HAP-1 (cell line): ENCODE results near the gene NOP14.
"Not testable (repeated sequence)": the region's sequence is repeated elsewhere in the genome, so short reads cannot be mapped to it uniquely, and the experiment has no call there.

Experiments used
- DNase-seq, 2 experiments: peaks; one replicate each; pipeline ENCODE4 v3.0.0-alpha.2; 2016 to 2020; ENCODE audit warnings: low spot score in 2 of 2
- H3K27me3 ChIP-seq: fragments of 250-450 bp; sonication (Bioruptor Pico); 2 replicates; pipeline ENCODE4 v1.5.1; 2020; ENCODE audit warnings: low read depth, mild to moderate bottlenecking, moderate library complexity
- H3K36me3 ChIP-seq: fragments of 250-450 bp; sonication (Bioruptor Pico); replicated peaks from 2 replicates; pipeline ENCODE4 v1.5.1; 2020; ENCODE audit warnings: mild to moderate bottlenecking
- H3K4me1 ChIP-seq: fragments of 250-450 bp; sonication (Bioruptor Pico); 2 replicates; pipeline ENCODE4 v1.5.1; 2020; ENCODE audit warnings: mild to moderate bottlenecking
- H3K4me3 ChIP-seq: fragments of 250-450 bp; sonication (Bioruptor Pico); 2 replicates; pipeline ENCODE4 v1.5.1; 2020; ENCODE audit warnings: mild to moderate bottlenecking, moderate library complexity
- H3K9me3 ChIP-seq: fragments of 250-450 bp; sonication (Bioruptor Pico); 2 replicates; pipeline ENCODE4 v1.5.1; 2020; ENCODE audit warnings: mild to moderate bottlenecking, moderate library complexity
- in situ Hi-C: fragments of 300-500 bp; cut with MboI; formaldehyde crosslinking; loops from 3 replicates; pipeline ENCODE4 v1.14.3; 2020; ENCODE audit warnings: low sequenced_read_pairs, inconsistent platforms, mixed read lengths

NOP14 gene

DNA sequence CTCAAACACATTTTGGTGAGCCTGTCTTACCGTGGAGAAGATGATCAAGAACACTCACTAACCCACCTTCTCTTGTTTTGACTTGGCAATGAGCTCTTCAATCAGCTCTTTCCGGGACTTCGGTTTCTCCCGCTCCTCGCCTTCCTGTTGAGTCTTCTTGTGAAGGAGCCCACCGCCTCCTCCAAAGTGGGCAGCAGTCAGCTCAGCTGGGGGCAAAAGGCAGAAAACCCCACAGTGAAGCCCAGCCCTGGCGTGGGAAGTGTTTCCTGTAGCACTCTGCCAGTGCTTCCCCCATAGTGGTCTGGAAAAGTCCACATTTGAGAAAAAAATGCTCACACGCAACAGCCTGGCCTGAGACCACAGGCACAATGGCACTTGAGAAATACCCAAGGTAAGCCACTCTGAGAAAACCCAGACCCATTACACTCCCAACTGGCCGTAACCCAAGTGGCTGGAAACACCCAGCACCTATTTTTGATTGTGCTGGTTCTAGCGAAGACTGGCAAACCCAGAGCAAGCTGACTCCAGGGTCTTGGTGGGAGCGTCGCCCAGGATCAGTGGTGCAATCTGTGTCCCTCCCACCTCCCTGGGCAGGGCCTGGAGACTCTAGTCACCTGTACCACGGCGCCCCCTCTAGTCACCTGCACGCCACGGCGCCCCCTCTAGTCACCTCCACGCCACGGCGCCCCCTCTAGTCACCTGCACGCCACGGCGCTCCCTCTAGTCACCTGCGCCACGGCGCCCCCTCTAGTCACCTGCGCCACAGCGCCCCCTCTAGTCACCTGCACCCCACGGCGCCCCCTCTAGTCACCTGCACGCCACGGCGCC, 8.6 kb downstream of the NOP14 start:
- Histone ChIP-seq H3K36me3 (peaks cover 89% of the 10 kb centered on the region), H3K9me3 (no peaks in the 10 kb centered on the region), H3K27me3 (no peaks in the 10 kb centered on the region), H3K4me3 (no peak overlapping the region), H3K4me1 (no peaks in the 10 kb centered on the region)
- in situ Hi-C loops, result no loop called here
- peak in 1 of 2 experiments; percentile 51 for DNase-seq

GRCh38 chr4:2953496-2953895, 9.7 kb downstream of the NOP14 start:
- Histone ChIP-seq H3K27me3 (no peaks in the 10 kb centered on the region), H3K9me3 (no peaks in the 10 kb centered on the region), H3K4me1 (no peaks in the 10 kb centered on the region), H3K36me3 (peaks cover 94% of the 10 kb centered on the region), H3K4me3 (no peak overlapping the region)
- in situ Hi-C loops, result no loop called here
- no peak for DNase-seq

GRCh38 chr4:2950221-2950989, 12.8 kb downstream of the NOP14 start:
- no peaks in the 10 kb centered on the region for H3K27me3 ChIP-seq
- no peak for DNase-seq
- in situ Hi-C loops, result no loop called here
- no peaks in the 10 kb centered on the region for H3K9me3 ChIP-seq
- H3K4me1 ChIP-seq, result no peaks in the 10 kb centered on the region
- no peak overlapping the region for H3K4me3 ChIP-seq
- H3K36me3 ChIP-seq, result peaks cover 87% of the 10 kb centered on the region

DNA sequence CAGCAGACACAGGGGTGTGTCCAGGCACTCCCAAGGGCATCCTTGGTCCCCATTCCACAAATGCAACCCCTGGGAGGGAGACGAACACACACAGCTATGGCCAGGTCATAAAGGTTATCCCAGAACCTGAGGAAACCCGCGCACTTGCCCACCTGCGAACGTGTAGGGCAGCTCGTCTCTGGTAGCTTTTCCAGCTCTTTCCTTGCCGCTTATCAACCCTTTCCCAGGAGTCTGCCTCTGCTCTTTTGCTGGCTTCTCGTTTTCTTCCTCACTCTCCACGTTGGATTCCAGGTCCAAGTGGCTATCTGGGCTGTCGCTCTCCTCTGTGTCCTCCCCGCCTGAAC, 13.5 kb downstream of the NOP14 start:
- peak in 1 of 2 experiments; percentile 5 for DNase-seq

DNA sequence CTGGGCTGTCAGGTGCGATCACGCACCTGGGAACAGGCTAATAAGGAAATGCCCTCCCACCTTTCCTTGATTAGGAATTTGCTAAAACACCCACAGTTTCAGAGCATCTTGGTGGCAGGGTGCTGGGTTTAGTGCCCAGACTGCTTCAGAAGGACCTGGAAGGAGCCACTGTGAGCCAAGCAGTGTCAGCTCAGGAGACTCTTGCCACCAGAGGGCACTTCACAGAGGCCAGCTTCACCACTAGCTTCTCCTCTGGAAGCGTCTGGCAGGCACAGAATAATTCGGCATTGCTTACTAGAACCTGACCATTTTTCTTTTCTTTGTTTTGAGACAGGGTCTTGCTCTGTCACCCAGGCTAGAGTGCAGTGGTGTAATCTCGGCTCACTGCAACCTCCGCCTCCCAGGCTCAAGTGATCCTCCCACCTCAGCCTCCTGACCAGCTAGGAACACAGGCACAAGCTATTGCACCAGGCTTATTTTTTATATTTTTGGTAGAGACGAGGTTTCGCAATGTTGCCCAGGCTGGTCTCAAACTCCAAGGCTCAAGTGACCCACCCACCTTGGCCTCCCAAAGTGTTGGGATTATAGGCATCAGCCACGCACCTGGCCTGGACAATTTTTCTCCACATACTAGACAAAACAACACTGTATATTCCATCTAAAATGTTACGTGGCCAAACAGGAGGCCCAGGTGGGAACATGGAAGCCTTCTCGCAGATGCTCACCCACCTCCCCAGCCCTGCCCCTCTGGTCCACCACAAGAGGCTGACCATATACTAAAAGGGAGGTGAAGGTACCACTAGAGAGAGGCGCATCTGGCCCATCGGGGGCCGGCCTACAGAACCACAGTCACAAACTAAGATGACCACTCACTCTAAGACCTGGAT, 14.1 kb downstream of the NOP14 start:
- DNase-seq, result peak in 1 of 2 experiments; percentile 26
- H3K4me1 ChIP-seq, result no peaks in the 10 kb centered on the region
- in situ Hi-C loops, result no loop called here
- H3K27me3 ChIP-seq, result no peaks in the 10 kb centered on the region
- no peak overlapping the region for H3K4me3 ChIP-seq
- H3K36me3 ChIP-seq, result peaks cover 92% of the 10 kb centered on the region
- no peaks in the 10 kb centered on the region for H3K9me3 ChIP-seq

More for the DNA sequence above, 13.5 kb downstream of the NOP14 start:
- in situ Hi-C loops, result no loop called here
- Histone ChIP-seq H3K27me3 (no peaks in the 10 kb centered on the region), H3K4me1 (no peaks in the 10 kb centered on the region), H3K9me3 (no peaks in the 10 kb centered on the region), H3K4me3 (no peak overlapping the region), H3K36me3 (peaks cover 92% of the 10 kb centered on the region)

GRCh38 chr4:2947926-2948325, 15.3 kb downstream of the NOP14 start:
- H3K27me3 ChIP-seq, result no peaks in the 10 kb centered on the region
- peaks cover 92% of the 10 kb centered on the region for H3K36me3 ChIP-seq
- no peak for DNase-seq
- H3K9me3 ChIP-seq, result no peaks in the 10 kb centered on the region
- in situ Hi-C loops, result no loop called here
- H3K4me3 ChIP-seq, result no peak overlapping the region
- H3K4me1 ChIP-seq, result no peaks in the 10 kb centered on the region

GRCh38 chr4:2946812-2947600, 16.2 kb downstream of the NOP14 start:
- in situ Hi-C loops, result no loop called here
- H3K36me3 ChIP-seq, result peaks cover 92% of the 10 kb centered on the region
- peak in 1 of 2 experiments; percentile 6 for DNase-seq
- no peaks in the 10 kb centered on the region for H3K9me3 ChIP-seq
- H3K4me1 ChIP-seq, result no peaks in the 10 kb centered on the region
- no peak overlapping the region for H3K4me3 ChIP-seq
- H3K27me3 ChIP-seq, result no peaks in the 10 kb centered on the region

DNA sequence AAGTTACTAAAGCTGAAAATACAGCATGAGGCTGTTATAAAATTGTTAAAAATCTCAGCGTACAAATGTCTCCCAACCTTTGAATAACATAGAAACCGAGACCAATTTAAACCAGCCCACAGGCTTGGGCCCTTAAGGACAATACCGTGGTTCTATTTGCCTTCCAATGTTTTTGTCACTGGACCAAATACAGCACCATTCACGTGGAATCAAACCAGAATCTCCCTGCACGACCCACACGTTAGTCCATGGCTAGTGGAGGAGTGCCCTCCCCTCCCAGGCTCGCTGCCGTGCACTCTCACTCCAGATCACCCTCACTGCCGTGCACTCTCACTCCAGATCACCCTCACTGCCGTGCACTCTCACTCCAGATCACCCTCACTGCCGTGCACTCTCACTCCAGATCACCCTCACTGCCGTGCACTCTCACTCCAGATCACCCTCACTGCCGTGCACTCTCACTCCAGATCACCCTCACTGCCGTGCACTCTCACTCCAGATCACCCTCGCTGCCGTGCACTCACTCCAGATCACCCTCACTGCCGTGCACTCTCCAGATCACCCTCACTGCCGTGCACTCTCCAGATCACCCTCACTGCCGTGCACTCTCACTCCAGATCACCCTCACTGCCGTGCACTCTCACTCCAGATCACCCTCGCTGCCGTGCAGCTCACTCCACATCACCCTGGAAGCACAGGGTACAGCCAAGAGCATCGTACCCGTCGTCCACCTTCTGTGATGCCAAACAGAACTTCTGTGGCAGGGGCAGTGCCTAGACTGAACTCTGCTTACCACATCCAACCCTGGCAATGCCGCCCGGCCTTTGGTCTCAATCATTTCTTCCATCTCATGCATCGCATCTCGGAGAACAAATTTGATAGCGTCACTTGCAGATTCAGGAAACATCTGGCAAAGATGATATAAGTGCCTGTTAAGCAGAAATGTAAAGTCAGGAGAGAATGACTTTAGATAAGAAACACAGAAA, 17.3 kb downstream of the NOP14 start:
- H3K36me3 ChIP-seq, result peaks cover 92% of the 10 kb centered on the region
- H3K9me3 ChIP-seq, DNase-seq, H3K27me3 ChIP-seq, H3K4me3 ChIP-seq, in situ Hi-C loops, H3K4me1 ChIP-seq: not testable (repeated sequence)

GRCh38 chr4:2944586-2945526, 18.4 kb downstream of the NOP14 start:
- Histone ChIP-seq H3K4me3 (no peak overlapping the region), H3K9me3 (no peaks in the 10 kb centered on the region), H3K27me3 (no peaks in the 10 kb centered on the region), H3K36me3 (peaks cover 92% of the 10 kb centered on the region), H3K4me1 (no peaks in the 10 kb centered on the region)
- DNase-seq, result peak in 1 of 2 experiments; percentile 7
- in situ Hi-C loops, result no loop called here

GRCh38 chr4:2944091-2944482, 19.1 kb downstream of the NOP14 start:
- Histone ChIP-seq H3K36me3 (peaks cover 92% of the 10 kb centered on the region), H3K4me3 (no peak overlapping the region), H3K27me3 (no peaks in the 10 kb centered on the region), H3K9me3 (no peaks in the 10 kb centered on the region), H3K4me1 (no peaks in the 10 kb centered on the region)
- DNase-seq, result peak in 1 of 2 experiments; percentile 6
- in situ Hi-C loops, result no loop called here

GRCh38 chr4:2943364-2944090, 19.7 kb downstream of the NOP14 start:
- peak in 1 of 2 experiments; percentile 6 for DNase-seq
- no peak overlapping the region for H3K4me3 ChIP-seq
- H3K4me1 ChIP-seq, result no peaks in the 10 kb centered on the region
- H3K9me3 ChIP-seq, result no peaks in the 10 kb centered on the region
- no peaks in the 10 kb centered on the region for H3K27me3 ChIP-seq
- in situ Hi-C loops, result no loop called here
- peaks cover 92% of the 10 kb centered on the region for H3K36me3 ChIP-seq
